Liver (tissue), 3 donors: ENCODE results near the gene AKR1D1.
"Not testable (repeated sequence)": the region's sequence is repeated elsewhere in the genome, so short reads cannot be mapped to it uniquely, and the experiment has no call there.

Experiments used
- EGR1 ChIP-seq, 2 donors: IDR thresholded peaks; 2 replicates each; pipeline ENCODE4 v1.6.1; 2016 to 2018; ENCODE audit warnings: antibody characterized with exemption in 2 of 2, low read depth in 2 of 2
- HNF4A ChIP-seq, 2 donors: conservative IDR thresholded peaks; 2 replicates each; pipeline ENCODE4 v1.6.1; 2016; ENCODE audit warnings: antibody characterized with exemption in 2 of 2, mild to moderate bottlenecking in 2 of 2
- SP1 ChIP-seq: IDR thresholded peaks from 2 replicates; pipeline ENCODE4 v1.6.1; 2018; ENCODE audit warnings: antibody characterized with exemption, mild to moderate bottlenecking
- TAF1 ChIP-seq: conservative IDR thresholded peaks from 2 replicates; pipeline ENCODE4 v1.6.1; 2016; ENCODE audit warnings: antibody characterized with exemption, mild to moderate bottlenecking
- TF ChIP-seq, protein P1 (sequence below): fragments of 150-350 bp; IDR thresholded peaks from 2 replicates; pipeline ENCODE4 v1.5.1; 2017; ENCODE audit warnings: improper control_type of control experiment, low read depth, low read length; ENCODE audit not compliant: missing input control
- TF ChIP-seq, protein P2 (sequence below): IDR thresholded peaks from 2 replicates; pipeline ENCODE4 v1.6.1; 2016; ENCODE audit warnings: antibody characterized with exemption, mild to moderate bottlenecking
- donor health status: healthy.
- donor health status: healthy.

DNA sequence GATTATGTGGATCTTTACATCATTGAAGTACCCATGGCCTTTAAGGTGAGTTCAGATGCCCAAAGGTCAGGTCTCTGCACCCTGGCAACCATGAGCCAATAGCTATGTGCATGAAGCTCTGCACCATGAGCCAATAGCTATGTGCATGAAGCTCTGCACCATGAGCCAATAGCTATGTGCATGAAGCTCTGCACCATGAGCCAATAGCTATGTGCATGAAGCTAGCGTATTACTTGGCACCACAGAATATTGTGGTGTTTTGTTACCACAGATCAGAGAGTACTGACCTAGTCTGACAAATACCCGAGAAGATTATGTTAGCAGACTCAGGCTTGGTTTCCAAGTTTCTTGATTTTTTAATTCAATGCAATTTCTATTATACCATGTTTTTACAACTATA lies 15.6 kb downstream of the AKR1D1 start:
- TF ChIP-seq TAF1; HNF4A (conservative IDR thresholded peaks at IDR 0.05); SP1; EGR1 (IDR thresholded peaks at IDR 0.05; ENCODE audit: low read depth in 2 of 2): not testable (repeated sequence)
- TF ChIP-seq, protein P1, sequence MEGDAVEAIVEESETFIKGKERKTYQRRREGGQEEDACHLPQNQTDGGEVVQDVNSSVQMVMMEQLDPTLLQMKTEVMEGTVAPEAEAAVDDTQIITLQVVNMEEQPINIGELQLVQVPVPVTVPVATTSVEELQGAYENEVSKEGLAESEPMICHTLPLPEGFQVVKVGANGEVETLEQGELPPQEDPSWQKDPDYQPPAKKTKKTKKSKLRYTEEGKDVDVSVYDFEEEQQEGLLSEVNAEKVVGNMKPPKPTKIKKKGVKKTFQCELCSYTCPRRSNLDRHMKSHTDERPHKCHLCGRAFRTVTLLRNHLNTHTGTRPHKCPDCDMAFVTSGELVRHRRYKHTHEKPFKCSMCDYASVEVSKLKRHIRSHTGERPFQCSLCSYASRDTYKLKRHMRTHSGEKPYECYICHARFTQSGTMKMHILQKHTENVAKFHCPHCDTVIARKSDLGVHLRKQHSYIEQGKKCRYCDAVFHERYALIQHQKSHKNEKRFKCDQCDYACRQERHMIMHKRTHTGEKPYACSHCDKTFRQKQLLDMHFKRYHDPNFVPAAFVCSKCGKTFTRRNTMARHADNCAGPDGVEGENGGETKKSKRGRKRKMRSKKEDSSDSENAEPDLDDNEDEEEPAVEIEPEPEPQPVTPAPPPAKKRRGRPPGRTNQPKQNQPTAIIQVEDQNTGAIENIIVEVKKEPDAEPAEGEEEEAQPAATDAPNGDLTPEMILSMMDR, result not testable (repeated sequence)
- TF ChIP-seq, protein P2, sequence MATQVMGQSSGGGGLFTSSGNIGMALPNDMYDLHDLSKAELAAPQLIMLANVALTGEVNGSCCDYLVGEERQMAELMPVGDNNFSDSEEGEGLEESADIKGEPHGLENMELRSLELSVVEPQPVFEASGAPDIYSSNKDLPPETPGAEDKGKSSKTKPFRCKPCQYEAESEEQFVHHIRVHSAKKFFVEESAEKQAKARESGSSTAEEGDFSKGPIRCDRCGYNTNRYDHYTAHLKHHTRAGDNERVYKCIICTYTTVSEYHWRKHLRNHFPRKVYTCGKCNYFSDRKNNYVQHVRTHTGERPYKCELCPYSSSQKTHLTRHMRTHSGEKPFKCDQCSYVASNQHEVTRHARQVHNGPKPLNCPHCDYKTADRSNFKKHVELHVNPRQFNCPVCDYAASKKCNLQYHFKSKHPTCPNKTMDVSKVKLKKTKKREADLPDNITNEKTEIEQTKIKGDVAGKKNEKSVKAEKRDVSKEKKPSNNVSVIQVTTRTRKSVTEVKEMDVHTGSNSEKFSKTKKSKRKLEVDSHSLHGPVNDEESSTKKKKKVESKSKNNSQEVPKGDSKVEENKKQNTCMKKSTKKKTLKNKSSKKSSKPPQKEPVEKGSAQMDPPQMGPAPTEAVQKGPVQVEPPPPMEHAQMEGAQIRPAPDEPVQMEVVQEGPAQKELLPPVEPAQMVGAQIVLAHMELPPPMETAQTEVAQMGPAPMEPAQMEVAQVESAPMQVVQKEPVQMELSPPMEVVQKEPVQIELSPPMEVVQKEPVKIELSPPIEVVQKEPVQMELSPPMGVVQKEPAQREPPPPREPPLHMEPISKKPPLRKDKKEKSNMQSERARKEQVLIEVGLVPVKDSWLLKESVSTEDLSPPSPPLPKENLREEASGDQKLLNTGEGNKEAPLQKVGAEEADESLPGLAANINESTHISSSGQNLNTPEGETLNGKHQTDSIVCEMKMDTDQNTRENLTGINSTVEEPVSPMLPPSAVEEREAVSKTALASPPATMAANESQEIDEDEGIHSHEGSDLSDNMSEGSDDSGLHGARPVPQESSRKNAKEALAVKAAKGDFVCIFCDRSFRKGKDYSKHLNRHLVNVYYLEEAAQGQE, result not testable (repeated sequence)
